GM23248 (cell line): ENCODE measurements around the gene OSBP2. TPM values are rescaled to one million over a fixed set of nuclear protein-coding genes. Genes with fewer than 3 reads are reported as not detected.
"Not testable (repeated sequence)": the region's sequence is repeated elsewhere in the genome, so short reads cannot be mapped to it uniquely, and the experiment has no call there.

Source experiments
- DNase-seq: peaks from one replicate; pipeline ENCODE4 v3.0.0-alpha.2; 2015
- H2AFZ ChIP-seq: fragments of 200-600 bp; sonication (generic); 2 replicates; pipeline ENCODE4 v1.6.1; 2016; ENCODE audit warnings: antibody characterized with exemption
- H3F3A ChIP-seq: fragments of 200-600 bp; sonication (generic); 2 replicates; pipeline ENCODE4 v1.6.1; 2016; ENCODE audit warnings: mild to moderate bottlenecking, antibody characterized with exemption, mixed run types; ENCODE audit not compliant: insufficient read depth
- H3K27ac ChIP-seq: fragments of 200-600 bp; sonication (generic); 2 replicates; pipeline ENCODE4 v1.5.1; 2016; ENCODE audit warnings: mild to moderate bottlenecking
- H3K27me3 ChIP-seq: fragments of 200-600 bp; sonication (generic); replicated peaks from 2 replicates; pipeline ENCODE4 v1.6.1; 2016; ENCODE audit warnings: mild to moderate bottlenecking; ENCODE audit not compliant: insufficient read depth
- H3K36me3 ChIP-seq: fragments of 200-600 bp; sonication (generic); 2 replicates; pipeline ENCODE4 v1.6.1; 2016; ENCODE audit warnings: low read depth, mild to moderate bottlenecking
- H3K4me1 ChIP-seq: fragments of 200-600 bp; sonication (generic); 2 replicates; pipeline ENCODE4 v1.6.1; 2016; ENCODE audit warnings: mild to moderate bottlenecking; ENCODE audit not compliant: insufficient read depth
- H3K4me2 ChIP-seq: fragments of 200-600 bp; sonication (generic); one replicate; pipeline ENCODE4 v1.6.1; 2016; ENCODE audit warnings: mild to moderate bottlenecking; ENCODE audit not compliant: unreplicated experiment
- H3K4me3 ChIP-seq: fragments of 200-600 bp; sonication (generic); 2 replicates; pipeline ENCODE4 v1.5.1; 2016; ENCODE audit warnings: mild to moderate bottlenecking
- H3K79me2 ChIP-seq: fragments of 200-600 bp; sonication (generic); 2 replicates; pipeline ENCODE4 v1.6.1; 2016; ENCODE audit warnings: mild to moderate bottlenecking; ENCODE audit not compliant: insufficient read depth
- H3K9ac ChIP-seq: fragments of 200-600 bp; sonication (generic); 2 replicates; pipeline ENCODE4 v1.6.1; 2016; ENCODE audit warnings: mild to moderate bottlenecking
- H3K9me2 ChIP-seq: fragments of 200-600 bp; sonication (generic); 2 replicates; pipeline ENCODE4 v1.6.1; 2016; ENCODE audit warnings: mixed run types, mild to moderate bottlenecking, moderate library complexity; ENCODE audit not compliant: insufficient read depth
- H3K9me3 ChIP-seq: fragments of 200-600 bp; sonication (generic); one replicate; pipeline ENCODE4 v1.6.1; 2017; ENCODE audit warnings: low read depth
- H4K20me1 ChIP-seq: fragments of 200-600 bp; sonication (generic); 2 replicates; pipeline ENCODE4 v1.6.0; 2016; ENCODE audit not compliant: insufficient read depth
- EZH2 ChIP-seq: fragments of 200-600 bp; sonication (generic); IDR thresholded peaks from 2 replicates; pipeline ENCODE4 v1.6.1; 2018; ENCODE audit warnings: antibody characterized with exemption, mild to moderate bottlenecking; ENCODE audit not compliant: insufficient read depth, poor library complexity, severe bottlenecking
- EZH2phosphoT487 ChIP-seq: fragments of 200-600 bp; sonication (generic); IDR thresholded peaks from 2 replicates; pipeline ENCODE4 v1.6.1; 2018; ENCODE audit warnings: antibody characterized with exemption, moderate library complexity, mild to moderate bottlenecking, low read depth; ENCODE audit not compliant: insufficient read depth
- WGBS, 2 experiments: methylation state at CpG; one replicate each; pipeline ENCODE4 v1.1.6; 2015 to 2017; ENCODE audit warnings: low lambda C conversion rate in 2 of 2, low coverage in 1 of 2; ENCODE audit errors: missing lambda C conversion rate in 2 of 2; 5-methylcytosine and 5-hydroxymethylcytosine counted together
- in situ Hi-C: fragments of 300-500 bp; cut with MboI; formaldehyde crosslinking; loops from 2 replicates; pipeline ENCODE4 v1.15.0; 2020
- polyA plus RNA-seq: library from polyadenylated mRNA; unstranded; fragments of >200 nt; fragmentation: Nextera tagmentation; extraction: Ambion mirVana; gene quantifications from 2 replicates; pipeline ENCODE4 v1.2.1, GENCODE V29; 2016
- total RNA-seq: library from RNA; depleted of rRNA; stranded (reverse); fragments of >200 nt; shearing (Covaris generic); gene quantifications from 2 replicates; pipeline ENCODE4 v1.2.3, GENCODE V29; 2014

The OSBP2 gene
- total and polyA plus RNA-seq, 2 experiments from 2014 or later = 1.1 to 1.3 TPM

- 68 to 79% methylated on average over 4 of the region's 4 CpGs for WGBS, 2 experiments
- H3K9me3 ChIP-seq = no peaks in the 10 kb centered on the region
- H3K9ac ChIP-seq = no peak overlapping the region
- no peaks in the 10 kb centered on the region for H3K27me3 ChIP-seq
- H3F3A ChIP-seq = no peaks in the 10 kb centered on the region
- no peak overlapping the region for H3K4me3 ChIP-seq
- H2AFZ ChIP-seq = no peak overlapping the region
- DNase-seq = no peak
- TF ChIP-seq EZH2phosphoT487 = no peak
- no peak for TF ChIP-seq EZH2
- H3K4me2 ChIP-seq = no peak overlapping the region
- no peaks in the 10 kb centered on the region for H4K20me1 ChIP-seq
- no peaks in the 10 kb centered on the region for H3K9me2 ChIP-seq
- in situ Hi-C loops = no loop called here
- no peaks in the 10 kb centered on the region for H3K79me2 ChIP-seq
- H3K4me1 ChIP-seq = no peaks in the 10 kb centered on the region
- H3K27ac ChIP-seq = no peak overlapping the region
- H3K36me3 ChIP-seq = no peaks in the 10 kb centered on the region
Measured at GRCh38 chr22:30673136-30673535, 21.5 kb upstream of the OSBP2 start.

- H3K4me3 ChIP-seq = no peak overlapping the region
- no peak overlapping the region for H3K27ac ChIP-seq
- H3K4me1 ChIP-seq = no peaks in the 10 kb centered on the region
- no peak overlapping the region for H3K4me2 ChIP-seq
- no peaks in the 10 kb centered on the region for H3K27me3 ChIP-seq
- 85 to 88% methylated on average over 6 of the region's 6 CpGs for WGBS, 2 experiments
- H3K9ac ChIP-seq = no peak overlapping the region
- no peaks in the 10 kb centered on the region for H3K9me3 ChIP-seq
- in situ Hi-C loops = no loop called here
- no peaks in the 10 kb centered on the region for H4K20me1 ChIP-seq
- H3F3A ChIP-seq = no peaks in the 10 kb centered on the region
- DNase-seq = no peak
- H3K79me2 ChIP-seq = no peaks in the 10 kb centered on the region
- H3K9me2 ChIP-seq = no peaks in the 10 kb centered on the region
- TF ChIP-seq EZH2 = no peak
- TF ChIP-seq EZH2phosphoT487 = no peak
- H3K36me3 ChIP-seq = no peaks in the 10 kb centered on the region
- no peak overlapping the region for H2AFZ ChIP-seq
Measured at GRCh38 chr22:30674482-30674881, 20.2 kb upstream of the OSBP2 start.

GRCh38 chr22:30675436-30675835 is 19.2 kb upstream of the OSBP2 start:
- Histone ChIP-seq H3K9me3 (no peaks in the 10 kb centered on the region), H3K4me2 (no peak overlapping the region), H3F3A (no peaks in the 10 kb centered on the region), H3K9ac (no peak overlapping the region), H3K36me3 (no peaks in the 10 kb centered on the region), H3K4me3 (no peak overlapping the region), H3K79me2 (no peaks in the 10 kb centered on the region), H4K20me1 (no peaks in the 10 kb centered on the region), H3K9me2 (no peaks in the 10 kb centered on the region), H3K27ac (no peak overlapping the region), H3K4me1 (no peaks in the 10 kb centered on the region), H2AFZ (no peak overlapping the region), H3K27me3 (no peaks in the 10 kb centered on the region)
- in situ Hi-C loops = no loop called here
- no peak for DNase-seq
- no peak for TF ChIP-seq EZH2
- no peak for TF ChIP-seq EZH2phosphoT487
- WGBS, 2 experiments = 78 to 82% methylated on average over 9 of the region's 9 CpGs

DNA sequence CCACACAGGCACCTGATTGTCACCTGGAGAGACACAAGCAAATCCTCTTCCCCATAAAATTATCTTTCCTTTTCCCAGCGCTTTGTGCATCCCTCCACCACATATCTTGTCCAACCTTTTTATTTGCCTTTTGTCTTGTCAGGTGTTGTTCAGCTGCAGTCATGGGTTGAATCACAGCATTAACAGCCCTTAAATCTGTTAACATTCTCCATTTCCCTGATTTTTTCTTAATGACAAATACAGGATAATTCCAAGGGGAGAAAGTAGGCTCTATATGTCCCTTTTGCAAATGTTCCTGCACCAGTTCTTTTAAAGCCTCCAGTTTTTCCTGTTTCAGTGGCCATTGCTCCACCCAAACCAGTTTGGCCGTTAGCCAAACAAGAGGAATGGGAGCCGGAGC is 18.1 kb upstream of the OSBP2 start:
- H3K36me3 ChIP-seq, H3K27ac ChIP-seq, H3K4me1 ChIP-seq, H3K79me2 ChIP-seq, H3F3A ChIP-seq, DNase-seq, H3K27me3 ChIP-seq, H3K9ac ChIP-seq, H3K9me3 ChIP-seq, H3K9me2 ChIP-seq, H3K4me3 ChIP-seq, in situ Hi-C loops, H2AFZ ChIP-seq, H3K4me2 ChIP-seq, H4K20me1 ChIP-seq: not testable (repeated sequence)
- 70 to 72% methylated on average over 3 of the region's 3 CpGs for WGBS, 2 experiments

DNA sequence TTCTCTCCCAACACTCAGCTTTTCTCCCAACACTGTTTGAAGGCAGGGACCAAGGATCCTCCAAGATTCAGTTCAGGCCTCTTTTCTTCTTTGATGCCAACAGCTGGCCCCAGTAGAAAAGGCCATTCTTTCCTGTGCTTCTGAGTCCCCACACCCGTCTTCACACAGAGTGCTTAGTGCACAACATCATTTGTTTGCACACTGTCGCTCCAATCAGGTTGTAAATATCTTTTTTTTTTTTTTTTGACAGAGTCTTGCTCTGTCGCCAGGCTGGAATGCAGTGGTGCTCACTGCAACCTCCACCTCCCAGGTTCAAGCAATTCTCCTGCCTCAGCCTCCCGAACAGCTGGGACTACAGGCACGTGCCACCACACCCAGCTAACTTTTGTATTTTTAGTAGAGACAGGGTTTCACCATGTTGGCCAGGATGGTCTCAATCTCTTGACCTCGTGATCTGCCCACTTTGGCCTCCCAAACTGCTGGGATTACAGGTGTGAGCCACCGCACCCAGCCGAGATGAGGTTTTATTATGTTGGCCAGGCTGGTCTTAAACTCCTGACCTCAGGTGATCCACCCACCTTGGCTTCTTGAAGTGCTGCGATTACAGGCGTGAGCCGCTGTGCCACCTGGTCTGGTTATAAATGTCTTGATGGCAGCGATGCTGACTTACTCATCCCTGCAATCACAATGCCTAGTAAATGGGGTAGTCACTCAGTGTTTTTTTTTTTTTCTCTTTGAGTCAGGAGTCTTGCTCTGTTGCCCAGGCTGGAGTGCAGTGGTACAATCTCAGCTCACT is 14.6 kb upstream of the OSBP2 start:
- in situ Hi-C loops, H3K9me3 ChIP-seq, H3K27me3 ChIP-seq, H3K9ac ChIP-seq, DNase-seq, H3K27ac ChIP-seq, H3K4me2 ChIP-seq, H3K9me2 ChIP-seq, H2AFZ ChIP-seq, H4K20me1 ChIP-seq, H3K4me1 ChIP-seq, H3F3A ChIP-seq, H3K36me3 ChIP-seq, H3K79me2 ChIP-seq, H3K4me3 ChIP-seq: not testable (repeated sequence)
- WGBS, 2 experiments = 86 to 93% methylated on average over 12 of the region's 12 CpGs
